ENCODE measurements around the gene TUSC2.
A peak's percentile ranks its signal among the peaks of the same experiment; 100 is the strongest.

TUSC2 gene

GRCh38 chr3:50303013-50303815 is 24.8 kb downstream of the TUSC2 start, which contains the start of gene HYAL1:
HYAL1 (minus strand) TSS chr3:50303574; CDS start chr3:50302956, 618 bp downstream.
- H3K27ac ChIP-seq = peak within 1 kb of the TSS; percentile 80
- peak; percentile 56 for TF ChIP-seq CTCF (IDR thresholded peaks at IDR 0.05; ENCODE audit: low read depth, low read length)
- peak; percentile 94 for DNase-seq

GRCh38 chr3:50302095-50303012 is 25.7 kb downstream of the TUSC2 start:
- TF ChIP-seq CTCF (IDR thresholded peaks at IDR 0.05; ENCODE audit: low read depth, low read length) = no peak
- peaks cover 3% of the 10 kb centered on the region for H3K9me3 ChIP-seq (ENCODE audit: severe bottlenecking)
- peak overlapping the region; percentile 80 for H3K27ac ChIP-seq
- 0 out of 2 replicates have a peak overlapping the region, but pooled peaks have one; percentile 35 for H3K4me3 ChIP-seq (ENCODE audit: low read depth, low read length)
- no peaks in the 10 kb centered on the region for H3K27me3 ChIP-seq (ENCODE audit: insufficient read depth, low read depth, severe bottlenecking)
- DNase-seq = no peak
- no peaks in the 10 kb centered on the region for H3K36me3 ChIP-seq

More at GRCh38 chr3:50303013-50303815, 24.8 kb downstream of the TUSC2 start, which contains the start of gene HYAL1:
- Histone ChIP-seq H3K27me3 (ENCODE audit: insufficient read depth, low read depth, severe bottlenecking) (no peaks in the 10 kb centered on the region), H3K9me3 (ENCODE audit: severe bottlenecking) (peaks cover 7% of the 10 kb centered on the region), H3K36me3 (no peaks in the 10 kb centered on the region), H3K4me3 (ENCODE audit: low read depth, low read length) (peak within 1 kb of the TSS; percentile 35)

- no peak overlapping the region for H3K27ac ChIP-seq
- H3K9me3 ChIP-seq (ENCODE audit: severe bottlenecking) = no peaks in the 10 kb centered on the region
- no peak for DNase-seq
- H3K27me3 ChIP-seq (ENCODE audit: insufficient read depth, low read depth, severe bottlenecking) = no peaks in the 10 kb centered on the region
- no peak overlapping the region for H3K4me3 ChIP-seq (ENCODE audit: low read depth, low read length)
- H3K36me3 ChIP-seq = no peaks in the 10 kb centered on the region
- TF ChIP-seq CTCF (IDR thresholded peaks at IDR 0.05; ENCODE audit: low read depth, low read length) = no peak
These were observed 27.3 kb downstream of the TUSC2 start for GRCh38 chr3:50300681-50301254.

- no peaks in the 10 kb centered on the region for H3K9me3 ChIP-seq (ENCODE audit: severe bottlenecking)
- H3K36me3 ChIP-seq = no peaks in the 10 kb centered on the region
- DNase-seq = no peak
- H3K27me3 ChIP-seq (ENCODE audit: insufficient read depth, low read depth, severe bottlenecking) = no peaks in the 10 kb centered on the region
- TF ChIP-seq CTCF (IDR thresholded peaks at IDR 0.05; ENCODE audit: low read depth, low read length) = no peak
- peak overlapping the region; percentile 73 for H3K27ac ChIP-seq
- peak overlapping the region; percentile 86 for H3K4me3 ChIP-seq (ENCODE audit: low read depth, low read length)
These were observed 27.9 kb downstream of the TUSC2 start for GRCh38 chr3:50299929-50300680.

GRCh38 chr3:50299638-50299928 is 28.4 kb downstream of the TUSC2 start:
- no peak for TF ChIP-seq CTCF (IDR thresholded peaks at IDR 0.05; ENCODE audit: low read depth, low read length)
- Histone ChIP-seq H3K9me3 (ENCODE audit: severe bottlenecking) (no peaks in the 10 kb centered on the region), H3K27ac (peak overlapping the region; percentile 73), H3K27me3 (ENCODE audit: insufficient read depth, low read depth, severe bottlenecking) (no peaks in the 10 kb centered on the region), H3K4me3 (ENCODE audit: low read depth, low read length) (peak overlapping the region; percentile 86), H3K36me3 (no peaks in the 10 kb centered on the region)
- DNase-seq = no peak

Data from WERI-Rb-1 (cell line).